GM21619 (cell line): ENCODE measurements around the gene ALOXE3.

ENCODE experiments used
- ATAC-seq: cut with Tn5 transposase; IDR thresholded peaks from one replicate; pipeline ENCODE4 v1.9.1; 2021; ENCODE audit not compliant: unreplicated experiment

Gene ALOXE3

DNA sequence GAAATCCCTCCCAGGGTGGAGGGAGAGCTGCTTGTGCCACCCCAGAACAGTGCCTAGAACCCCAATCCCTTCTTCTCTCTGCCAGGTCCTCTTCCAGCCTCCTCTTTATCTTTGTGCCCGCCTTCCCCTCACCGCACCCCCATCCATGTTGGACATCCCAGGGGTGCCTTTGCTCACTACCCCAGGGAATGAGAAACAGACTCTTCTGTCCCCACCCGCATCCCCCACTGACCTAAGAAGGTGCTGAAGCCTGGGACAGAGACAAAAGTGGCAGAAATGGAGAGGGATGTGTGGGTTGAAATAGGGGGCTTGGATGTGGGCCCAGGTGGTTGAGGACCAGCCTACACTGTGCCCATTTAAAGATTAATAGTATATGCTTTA, 62.5 kb downstream of the ALOXE3 start:
- ATAC-seq = no peak

GRCh38 chr17:8053600-8053999, 64.7 kb downstream of the ALOXE3 start:
- no peak for ATAC-seq

DNA sequence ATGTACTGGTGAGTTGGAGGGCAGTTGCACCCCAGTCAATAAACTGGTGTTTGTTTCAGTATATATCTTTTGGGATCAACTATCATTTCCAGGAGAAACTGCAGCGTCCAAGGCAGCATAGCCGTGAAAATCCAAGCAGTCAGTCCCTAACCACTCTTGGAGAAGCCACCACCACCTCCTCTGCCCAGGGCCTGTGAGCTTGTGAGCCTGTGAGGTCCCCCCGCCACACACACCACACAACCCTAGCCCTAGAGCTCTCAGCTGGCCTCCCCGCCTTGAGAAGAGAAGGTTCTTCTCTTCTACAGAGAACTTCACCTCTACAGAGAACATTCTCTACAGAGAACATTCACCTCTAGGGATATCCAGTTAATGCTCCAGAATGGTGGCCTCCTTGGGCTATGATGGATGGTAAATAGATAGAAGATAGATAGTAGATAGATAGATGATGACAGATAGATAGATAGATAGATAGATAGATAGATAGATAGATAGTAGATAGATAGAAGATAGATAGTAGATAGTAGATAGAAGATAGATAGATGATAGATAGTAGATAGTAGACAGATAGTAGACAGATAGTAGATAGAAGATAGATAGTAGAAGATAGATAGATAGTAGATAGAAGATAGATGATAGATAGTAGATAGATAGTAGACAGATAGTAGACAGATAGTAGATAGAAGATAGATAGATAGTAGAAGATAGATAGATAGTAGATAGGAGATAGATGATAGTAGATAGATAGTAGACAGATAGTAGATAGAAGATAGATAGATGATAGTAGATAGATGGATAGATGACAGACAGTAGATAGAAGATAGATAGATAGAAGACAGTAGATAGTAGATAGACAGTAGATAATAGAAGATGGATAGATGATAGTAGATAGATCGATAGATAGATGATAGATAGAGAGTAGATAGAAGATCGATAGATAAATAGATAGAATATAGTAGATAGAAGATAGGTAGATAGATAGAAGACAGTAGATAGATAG, 65.8 kb downstream of the ALOXE3 start:
- no peak for ATAC-seq

DNA sequence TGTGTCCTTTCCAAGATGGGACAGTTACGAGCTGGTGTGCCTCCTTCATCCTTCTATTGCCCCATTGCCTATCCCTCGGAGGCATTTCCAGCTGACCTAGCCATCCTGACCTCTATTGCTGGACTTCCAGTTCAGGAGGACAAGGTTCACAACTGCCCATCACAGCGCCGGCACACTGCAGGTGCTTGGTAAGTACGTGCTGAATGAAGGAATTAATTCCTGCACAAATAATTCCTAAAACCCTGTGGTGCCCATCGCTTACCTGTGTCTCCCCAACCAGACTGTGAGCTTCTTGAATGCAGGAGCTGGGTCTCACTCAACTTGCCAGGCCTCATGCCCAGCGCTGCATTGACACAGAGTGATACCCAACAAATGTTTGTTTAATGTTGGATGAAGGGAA, 66.5 kb downstream of the ALOXE3 start:
- no peak for ATAC-seq

GRCh38 chr17:8048736-8049135, 69.6 kb downstream of the ALOXE3 start:
- no peak for ATAC-seq

DNA sequence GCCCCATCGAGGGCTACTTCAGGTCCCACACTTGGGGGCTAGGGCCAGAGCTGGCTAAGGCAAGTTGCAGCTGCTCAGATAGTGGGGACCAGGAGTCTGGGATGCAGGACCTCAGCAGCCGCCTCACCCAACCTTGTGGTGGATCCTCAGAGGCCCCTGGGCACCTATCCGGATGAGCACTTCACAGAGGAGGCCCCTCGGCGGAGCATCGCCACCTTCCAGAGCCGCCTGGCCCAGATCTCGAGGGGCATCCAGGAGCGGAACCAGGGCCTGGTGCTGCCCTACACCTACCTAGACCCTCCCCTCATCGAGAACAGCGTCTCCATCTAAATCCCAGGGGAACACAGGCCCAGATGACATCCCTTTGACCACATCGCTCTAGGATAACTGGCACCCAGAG, 70.1 kb downstream of the ALOXE3 start:
- ATAC-seq = no peak

DNA sequence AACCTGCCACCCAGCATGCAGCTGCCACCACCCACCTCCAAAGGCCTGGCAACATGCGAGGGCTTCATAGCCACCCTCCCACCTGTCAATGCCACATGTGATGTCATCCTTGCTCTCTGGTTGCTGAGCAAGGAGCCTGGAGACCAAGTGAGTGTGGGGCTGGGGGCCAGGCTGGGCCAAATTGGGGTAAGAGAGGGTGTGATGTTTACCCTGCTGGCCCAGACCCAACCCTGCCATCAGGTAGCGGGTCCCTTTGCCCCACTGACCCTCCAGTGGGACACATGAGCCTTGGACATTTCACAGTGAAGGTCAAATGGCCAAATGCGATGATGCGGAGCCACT, 70.6 kb downstream of the ALOXE3 start:
- ATAC-seq = no peak

DNA sequence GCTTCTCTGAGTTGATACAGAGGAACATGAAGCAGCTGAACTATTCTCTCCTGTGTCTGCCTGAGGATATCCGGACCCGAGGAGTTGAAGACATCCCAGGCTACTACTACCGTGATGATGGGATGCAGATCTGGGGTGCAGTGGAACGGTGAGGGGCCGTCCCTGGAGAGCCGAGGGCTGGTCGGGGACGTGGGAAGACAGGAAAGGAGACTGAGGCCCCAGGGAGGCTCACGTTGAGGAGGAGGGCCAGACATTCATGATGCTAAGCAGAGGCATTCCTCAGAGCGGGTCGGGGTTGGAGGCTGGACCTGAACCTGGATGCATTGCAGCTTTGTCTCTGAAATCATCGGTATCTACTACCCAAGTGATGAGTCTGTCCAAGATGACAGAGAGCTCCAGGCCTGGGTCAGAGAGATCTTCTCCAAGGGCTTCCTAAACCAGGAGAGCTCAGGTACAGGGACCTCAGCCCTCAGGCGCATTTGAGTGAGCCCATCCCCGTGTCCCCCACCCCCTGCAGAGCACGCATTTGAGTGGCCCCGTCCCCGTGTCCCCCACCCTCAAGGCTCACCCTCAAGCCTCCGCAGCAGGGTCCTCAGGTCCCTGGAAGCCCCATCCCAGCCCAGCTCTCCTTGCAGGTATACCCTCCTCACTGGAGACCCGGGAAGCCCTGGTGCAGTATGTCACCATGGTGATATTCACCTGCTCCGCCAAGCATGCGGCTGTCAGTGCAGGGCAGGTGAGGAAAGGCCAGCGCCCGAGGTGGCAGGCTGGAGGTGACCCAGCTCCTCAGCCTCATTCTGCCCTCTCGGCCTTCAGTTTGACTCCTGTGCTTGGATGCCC, 71.2 kb downstream of the ALOXE3 start:
- no peak for ATAC-seq

DNA sequence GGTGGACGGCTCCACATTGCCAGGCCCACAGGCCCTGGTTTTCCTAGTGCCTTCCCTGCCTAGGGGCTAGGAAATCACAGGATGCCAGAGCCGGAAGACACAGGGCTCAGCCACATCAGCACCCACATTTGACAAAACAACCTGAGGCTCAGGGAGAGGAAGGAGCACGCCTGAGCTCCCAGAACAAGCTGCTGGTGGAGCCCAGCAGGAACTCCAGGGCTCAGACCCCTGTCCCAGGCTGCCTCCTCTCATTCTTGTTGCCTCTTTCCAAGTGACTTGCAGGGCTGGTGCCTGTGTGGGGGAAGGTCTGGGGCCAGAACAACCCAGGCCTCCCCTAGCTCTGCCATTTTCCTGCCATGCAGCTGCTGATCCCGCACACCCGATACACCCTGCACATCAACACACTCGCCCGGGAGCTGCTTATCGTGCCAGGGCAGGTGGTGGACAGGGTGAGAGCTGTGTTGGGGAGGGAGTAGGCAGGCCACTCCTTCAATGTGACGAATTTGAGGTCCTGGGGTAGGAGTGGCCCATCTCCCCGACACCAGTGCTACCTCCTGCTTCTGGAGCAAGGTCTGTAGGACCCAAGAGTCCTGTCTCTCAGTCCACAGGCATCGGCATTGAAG, 71.9 kb downstream of the ALOXE3 start:
- no peak for ATAC-seq
